GM19438 (cell line): ENCODE measurements around the gene MBP.

Source experiments
- ATAC-seq: cut with Tn5 transposase; IDR thresholded peaks from one replicate; pipeline ENCODE4 v1.9.1; 2021; ENCODE audit warnings: low read depth; ENCODE audit not compliant: unreplicated experiment

Gene MBP

GRCh38 chr18:77132369-77133050, at the start of gene MBP:
MBP (minus strand) TSS chr18:77132783; CDS start chr18:77105261, 27,522 bp downstream.
- peak; percentile 60 for ATAC-seq

GRCh38 chr18:77181950-77182707, 49.5 kb upstream of the MBP start:
- no peak for ATAC-seq

GRCh38 chr18:77178559-77178958, 46.0 kb upstream of the MBP start:
- no peak for ATAC-seq

- ATAC-seq = no peak
These were observed 44.4 kb upstream of the MBP start for GRCh38 chr18:77177009-77177408.

GRCh38 chr18:77173275-77174030, 40.9 kb upstream of the MBP start:
- ATAC-seq = no peak

DNA sequence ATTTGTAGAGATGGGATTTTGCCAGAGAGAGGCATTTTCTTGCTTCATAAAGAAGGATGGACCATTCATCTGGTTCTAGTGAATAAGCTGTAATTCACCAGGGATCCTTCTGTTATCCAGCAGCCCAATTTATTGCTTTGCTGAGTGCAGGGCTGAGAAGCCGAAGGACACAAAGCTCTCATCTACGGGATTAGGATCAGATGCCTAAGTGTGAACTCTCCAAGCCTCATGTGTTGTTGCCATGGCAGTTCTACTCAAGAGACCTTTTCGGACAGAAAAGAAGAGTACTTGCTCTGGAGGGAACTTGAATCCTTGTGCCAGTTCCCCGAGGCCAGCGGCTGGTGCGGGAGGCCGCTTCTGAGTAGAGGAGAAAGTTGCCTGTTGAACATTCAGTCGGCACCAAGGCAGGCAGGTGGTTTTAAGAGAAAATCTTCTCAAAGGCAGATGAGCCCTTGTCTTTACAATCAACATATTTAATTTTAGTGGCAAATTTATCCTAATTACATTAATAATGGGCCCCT, 38.4 kb upstream of the MBP start:
- ATAC-seq = no peak

GRCh38 chr18:77168811-77169311, 36.3 kb upstream of the MBP start:
- no peak for ATAC-seq

GRCh38 chr18:77167251-77167650, 34.7 kb upstream of the MBP start:
- ATAC-seq = no peak

GRCh38 chr18:77166523-77166922, 33.9 kb upstream of the MBP start:
- ATAC-seq = no peak

- ATAC-seq = no peak
These were observed 33.1 kb upstream of the MBP start for GRCh38 chr18:77165503-77166188.

GRCh38 chr18:77164763-77165485, 32.3 kb upstream of the MBP start:
- no peak for ATAC-seq

GRCh38 chr18:77164026-77164425, 31.4 kb upstream of the MBP start:
- no peak for ATAC-seq

DNA sequence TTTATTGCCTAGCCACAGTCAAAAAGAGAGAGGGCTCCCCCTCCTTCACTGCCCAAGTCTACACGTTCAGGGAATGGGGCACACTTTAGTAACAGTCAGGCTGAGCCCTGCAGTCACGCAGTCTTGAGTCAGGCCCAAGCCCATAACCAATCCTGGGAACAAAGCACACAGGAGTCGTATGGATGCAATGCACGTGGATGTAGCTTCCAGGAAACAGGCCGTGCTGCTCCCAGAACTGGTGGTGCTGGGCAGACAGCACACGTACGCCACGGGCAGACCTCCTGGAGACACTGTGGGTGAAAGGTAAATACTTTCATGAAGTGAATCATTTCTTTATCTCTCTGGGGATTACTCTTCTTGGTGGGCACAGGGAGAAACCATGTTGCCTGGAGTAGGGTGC, 30.0 kb upstream of the MBP start:
- ATAC-seq = no peak

DNA sequence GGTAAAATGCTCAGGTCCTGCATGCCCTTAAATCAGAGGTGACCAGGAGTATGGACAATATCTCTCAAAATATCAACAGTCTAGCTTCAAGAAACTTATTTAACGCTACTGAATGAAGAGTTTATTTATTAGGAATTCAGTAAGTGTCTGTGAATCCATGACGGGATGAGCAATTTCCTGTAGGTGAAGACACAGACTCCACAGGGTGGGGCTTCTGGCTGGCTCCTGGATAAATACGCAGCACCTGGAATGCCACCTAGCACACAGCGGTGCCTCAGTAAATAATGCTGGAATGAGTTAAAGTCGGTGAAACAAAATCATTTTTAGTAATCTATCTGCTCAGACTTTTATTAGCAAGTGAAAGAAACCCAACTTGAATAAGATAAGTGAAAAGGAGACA, 29.4 kb upstream of the MBP start:
- ATAC-seq = no peak

GRCh38 chr18:77161383-77161782, 28.8 kb upstream of the MBP start:
- no peak for ATAC-seq

GRCh38 chr18:77160515-77160914, 27.9 kb upstream of the MBP start:
- ATAC-seq = no peak

DNA sequence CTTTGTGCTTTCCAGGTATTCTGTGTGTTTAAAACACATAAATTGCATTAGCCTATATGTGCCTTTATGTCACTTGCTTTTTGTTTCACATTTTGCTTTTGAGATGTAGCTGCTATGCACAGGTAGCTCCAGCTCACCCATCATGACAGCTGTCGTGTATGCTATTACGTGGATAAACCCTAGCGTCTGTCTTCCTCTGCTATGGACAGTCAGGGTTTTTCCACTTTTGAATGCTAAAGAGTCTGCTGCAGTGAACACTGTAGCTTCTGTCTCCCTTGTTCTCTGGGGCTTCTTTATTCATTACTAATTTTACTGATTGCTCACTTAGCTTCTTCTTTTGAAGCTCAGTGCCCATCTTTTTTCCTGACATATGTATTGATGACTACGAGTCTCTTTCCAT, 24.7 kb upstream of the MBP start:
- ATAC-seq = no peak

GRCh38 chr18:77155031-77155430, 22.4 kb upstream of the MBP start:
- ATAC-seq = no peak

DNA sequence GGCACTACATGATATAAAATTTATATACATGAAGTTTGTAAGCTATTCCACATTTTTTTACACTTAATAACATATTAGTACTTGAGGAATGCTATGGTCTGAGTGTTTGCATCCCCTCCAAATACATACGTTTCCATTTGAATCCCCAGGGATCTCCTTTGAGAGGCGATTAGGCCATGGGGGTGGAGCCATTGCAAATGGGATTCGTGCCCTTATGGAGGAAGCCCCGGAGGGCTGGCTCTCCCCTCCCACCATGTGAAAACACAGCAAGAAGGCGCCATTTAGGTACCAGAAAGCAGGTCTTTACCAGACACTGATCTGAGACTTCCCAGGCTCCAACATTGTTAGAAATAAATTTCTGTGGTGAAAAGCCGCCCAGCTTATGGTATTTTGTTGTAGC, 20.8 kb upstream of the MBP start:
- no peak for ATAC-seq
